ENCODE results near the gene NAB1. TPM values are rescaled to one million over a fixed set of nuclear protein-coding genes. Genes with fewer than 3 reads are reported as not detected.

NAB1 gene
- total RNA-seq, 4 donors from 2014 or later = 4.9 to 11.0 (median 9.2) TPM

DNA sequence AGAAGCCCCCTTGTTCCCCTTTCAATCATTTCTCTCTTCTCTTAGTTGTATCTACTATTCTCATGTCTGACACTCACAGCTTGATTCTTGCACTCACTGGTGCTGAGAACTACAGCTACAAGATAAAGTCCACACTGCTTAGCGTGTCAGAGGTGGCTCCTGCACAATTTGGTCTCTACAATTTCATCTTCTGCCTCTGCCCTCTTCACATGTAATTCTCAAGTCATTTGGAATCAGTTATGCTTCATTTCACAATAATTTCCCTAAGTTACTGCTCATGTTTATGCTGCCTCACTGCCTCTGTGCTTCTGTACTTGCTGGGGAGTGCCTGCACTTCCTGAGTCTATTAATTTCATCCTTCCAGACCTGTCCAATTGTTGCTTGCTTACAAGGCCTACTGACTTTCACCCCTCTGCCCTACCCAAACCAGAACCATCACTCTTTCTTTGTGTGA, 11.6 kb upstream of the NAB1 start:
- H3K4me1 ChIP-seq = peaks cover 0 to 4% of the 10 kb centered on the region in 2 donors
- H3K27ac ChIP-seq = peak overlapping the region in 2 of 4 donors; percentile 7 to 43

DNA sequence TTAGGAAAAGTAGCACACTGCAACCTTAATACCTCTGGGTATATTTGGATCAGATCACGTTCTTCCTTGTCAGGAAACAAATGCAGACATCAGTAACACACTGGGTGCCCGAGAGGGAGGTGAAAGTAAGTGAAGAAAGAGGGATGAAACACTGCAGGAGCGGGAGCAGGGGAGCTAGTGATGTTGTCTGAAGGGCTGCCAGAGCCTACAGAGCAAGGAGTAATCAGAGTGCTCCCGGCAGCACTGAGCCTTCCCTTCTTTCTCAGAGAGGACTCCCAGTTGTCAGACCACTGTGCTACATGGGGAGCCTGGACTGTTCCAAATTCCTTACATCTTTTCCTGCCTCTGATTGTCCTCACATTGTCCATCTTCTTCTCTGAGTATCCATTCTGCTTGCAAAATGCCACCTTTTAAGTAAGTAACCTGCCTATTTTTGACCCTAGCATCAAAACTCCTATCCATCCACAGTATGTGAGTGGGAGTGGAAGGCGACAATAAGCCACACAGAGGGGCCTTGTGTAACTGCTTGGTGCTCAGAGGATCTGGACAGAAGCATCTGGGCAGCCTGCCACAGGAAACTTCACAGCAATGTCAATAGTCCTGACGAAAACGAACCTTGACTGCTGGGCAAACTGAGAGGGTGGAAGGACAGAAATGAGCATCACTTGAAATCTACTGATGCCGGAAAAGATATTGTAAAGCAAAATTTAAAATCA, 10.8 kb upstream of the NAB1 start:
- ATAC-seq (no peak), DNase-seq (no peak)
- Histone ChIP-seq H3K27ac (peak overlapping the region in 1 of 4 donors; percentile 27), H3K36me3 (no peaks in the 10 kb centered on the region), H3K4me1 (peaks cover 0 to 4% of the 10 kb centered on the region in 2 donors), H3K4me3 (no peak overlapping the region), H3K9me3 (no peaks in the 10 kb centered on the region), H3K27me3 (no peaks in the 10 kb centered on the region)
- intact Hi-C loops (cut with DNase I; ENCODE audit: low total_unique reads) = no loop called here
- TF ChIP-seq CTCF (IDR thresholded peaks at IDR 0.05 in 4 of 5, conservative IDR thresholded peaks at IDR 0.05 in 1 of 5) = no peak
- TF ChIP-seq POLR2A (IDR thresholded peaks at IDR 0.05) = no peak
- in situ Hi-C loops (cut with MboI; ENCODE audit: low sequenced_read_pairs in 4 of 4) = loop anchor here in 1 of 4 donors (25.0 kb wide), 1 partner anchor 101 kb away; the partner anchor contains the start of gene NEMP2

More for the DNA sequence above, 11.6 kb upstream of the NAB1 start:
- H3K27me3 ChIP-seq = no peaks in the 10 kb centered on the region
- intact Hi-C loops (cut with DNase I; ENCODE audit: low total_unique reads) (no loop called here), in situ Hi-C loops (cut with MboI; ENCODE audit: low sequenced_read_pairs in 4 of 4) (loop anchor here in 1 of 4 donors (25.0 kb wide), 1 partner anchor 100 kb away; the partner anchor contains the start of gene NEMP2)
- no peak overlapping the region for H3K4me3 ChIP-seq
- H3K36me3 ChIP-seq = no peaks in the 10 kb centered on the region
- DNase-seq (no peak), ATAC-seq (peak; percentile 40 to 45)
- no peaks in the 10 kb centered on the region for H3K9me3 ChIP-seq
- no peak for TF ChIP-seq POLR2A (IDR thresholded peaks at IDR 0.05)
- no peak for TF ChIP-seq CTCF (IDR thresholded peaks at IDR 0.05 in 4 of 5, conservative IDR thresholded peaks at IDR 0.05 in 1 of 5)

DNA sequence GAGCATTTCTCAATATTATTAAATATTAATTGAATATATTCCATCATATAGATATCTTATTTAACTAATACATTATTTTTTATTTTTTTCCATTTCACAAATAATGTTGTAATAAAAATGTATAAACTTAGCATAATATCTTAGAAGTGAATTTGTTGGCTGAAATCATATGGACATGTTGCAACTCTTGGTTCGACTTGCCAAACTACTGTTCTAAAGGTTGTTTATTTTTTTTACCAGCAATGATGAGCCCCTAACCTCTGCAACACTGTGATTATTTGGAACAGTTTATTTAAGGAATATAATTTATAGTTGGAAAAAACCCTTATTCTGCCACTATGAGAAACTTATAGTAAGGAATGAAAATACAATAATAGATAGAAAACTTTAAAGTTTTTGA, 8.8 kb upstream of the NAB1 start:
- in situ Hi-C loops (cut with MboI; ENCODE audit: low sequenced_read_pairs in 4 of 4) (loop anchor here in 1 of 4 donors (25.0 kb wide), 1 partner anchor 103 kb away; the partner anchor contains the start of gene NEMP2), intact Hi-C loops (cut with DNase I; ENCODE audit: low total_unique reads) (loop anchor here (10.0 kb wide), 1 partner anchor 1035 kb away; the partner anchor contains the start of gene NABP1)
- TF ChIP-seq CTCF (IDR thresholded peaks at IDR 0.05 in 4 of 5, conservative IDR thresholded peaks at IDR 0.05 in 1 of 5) (no peak), POLR2A (IDR thresholded peaks at IDR 0.05) (no peak)
- peaks cover 0 to 4% of the 10 kb centered on the region in 2 donors for H3K4me1 ChIP-seq
- H3K36me3 ChIP-seq = no peaks in the 10 kb centered on the region
- no peak for ATAC-seq
- DNase-seq = no peak
- H3K9me3 ChIP-seq = no peaks in the 10 kb centered on the region
- H3K27ac ChIP-seq = no peak overlapping the region
- no peaks in the 10 kb centered on the region for H3K27me3 ChIP-seq
- no peak overlapping the region for H3K4me3 ChIP-seq

DNA sequence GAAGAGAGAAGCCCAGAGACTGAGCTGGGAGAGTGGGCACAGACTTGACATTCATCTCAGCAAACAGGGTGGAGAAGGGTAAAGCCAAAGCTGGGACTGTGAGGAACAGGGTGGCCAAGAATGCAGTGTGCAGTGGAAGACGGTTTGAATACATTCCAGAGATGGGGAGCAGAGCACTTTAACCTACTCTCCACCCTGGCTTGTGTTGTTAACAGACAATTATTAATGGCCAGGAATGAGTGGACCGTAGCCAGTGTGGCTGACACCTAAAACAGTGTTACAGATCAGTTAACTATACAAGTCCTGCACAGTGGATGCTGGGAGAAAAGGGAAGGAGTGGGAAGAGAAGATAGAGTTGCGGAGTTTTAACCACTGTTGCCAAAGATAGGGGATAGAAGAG, 7.4 kb upstream of the NAB1 start:
- intact Hi-C loops (cut with DNase I; ENCODE audit: low total_unique reads) (loop anchor here (10.0 kb wide), 1 partner anchor 1033 kb away; the partner anchor contains the start of gene NABP1), in situ Hi-C loops (cut with MboI; ENCODE audit: low sequenced_read_pairs in 4 of 4) (loop anchor here in 1 of 4 donors (25.0 kb wide), 1 partner anchor 104 kb away; the partner anchor contains the start of gene NEMP2)
- no peaks in the 10 kb centered on the region for H3K36me3 ChIP-seq
- no peak for ATAC-seq
- H3K4me3 ChIP-seq = no peak overlapping the region
- no peak overlapping the region for H3K27ac ChIP-seq
- no peaks in the 10 kb centered on the region for H3K9me3 ChIP-seq
- H3K27me3 ChIP-seq = no peaks in the 10 kb centered on the region
- no peak for TF ChIP-seq POLR2A (IDR thresholded peaks at IDR 0.05)
- TF ChIP-seq CTCF (IDR thresholded peaks at IDR 0.05 in 4 of 5, conservative IDR thresholded peaks at IDR 0.05 in 1 of 5) = no peak
- peaks cover 0 to 4% of the 10 kb centered on the region in 2 donors for H3K4me1 ChIP-seq
- DNase-seq = no peak
